RPMI8226 (cell line): Measurements from ENCODE around the gene SRC.

ENCODE experiments used
- DNase-seq: peaks from one replicate; pipeline ENCODE4 v3.0.0-alpha.2; 2015

The SRC gene

DNA sequence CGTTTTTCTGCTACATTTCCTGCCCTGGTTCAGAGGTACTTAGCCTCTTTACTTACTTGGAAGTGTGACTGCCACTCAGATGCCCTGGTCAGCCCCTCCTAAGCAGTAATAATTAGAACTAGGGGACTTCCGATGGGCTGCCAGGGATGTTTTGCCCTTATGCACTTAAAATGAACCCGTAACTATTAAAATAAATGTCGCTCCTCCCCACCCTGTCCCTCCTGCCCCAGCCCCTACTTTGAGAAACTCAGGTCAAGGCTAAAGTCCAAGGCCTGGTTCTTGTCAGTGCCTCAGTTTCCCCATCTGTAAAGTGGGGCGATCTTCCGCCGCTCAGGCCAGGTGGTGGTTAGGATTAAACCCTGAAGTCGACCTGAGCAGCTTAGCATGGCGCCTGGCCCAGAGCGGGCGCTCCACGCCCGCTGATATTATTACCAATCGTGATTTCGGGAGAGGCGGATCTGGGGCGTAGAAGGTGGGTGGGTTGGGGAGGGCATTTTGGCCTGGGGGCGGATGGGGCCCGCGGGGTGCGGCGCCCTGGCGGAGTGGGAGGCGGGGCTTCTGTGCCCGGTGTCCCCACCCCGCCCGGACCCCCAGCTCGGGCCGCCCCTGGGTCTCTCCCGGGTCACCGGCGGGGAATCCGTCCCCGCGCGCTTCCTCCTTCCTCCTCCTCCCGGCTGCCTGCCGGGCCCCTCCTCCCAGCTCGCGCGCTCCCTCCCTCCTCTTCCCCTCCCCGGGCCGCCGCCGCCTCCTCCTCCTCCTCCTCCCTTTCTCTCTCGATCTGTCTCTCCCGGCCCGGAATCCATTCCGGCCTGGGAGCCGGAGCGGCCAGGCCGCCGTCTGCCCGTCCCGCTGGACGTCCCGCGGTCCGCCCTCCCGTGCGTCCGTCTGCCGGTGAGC is at the start of gene SRC:
TSS of gene SRC (plus strand) at position 802 of the 897 bp plus-strand sequence. CDS start 38,014 bp downstream, outside the sequence.
- peak; percentile 47 for DNase-seq

DNA sequence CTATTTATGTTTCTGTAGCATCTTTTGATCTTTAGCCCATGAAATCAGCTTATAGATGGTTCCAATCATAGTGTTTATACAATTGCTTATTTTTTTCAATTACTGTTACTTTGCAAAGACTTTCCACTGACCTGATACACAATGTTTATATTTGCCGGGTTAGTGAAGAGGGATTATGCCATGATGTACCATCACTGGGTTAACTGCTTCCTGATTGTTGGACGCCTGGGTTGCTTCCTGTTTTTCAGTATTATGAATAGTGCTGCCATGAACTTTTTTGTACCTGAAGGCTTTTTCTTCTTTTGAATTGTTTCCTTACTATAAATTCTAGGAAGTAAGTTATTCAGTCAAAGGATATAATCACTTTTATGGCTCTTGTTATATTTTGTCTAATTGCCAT is 49.6 kb upstream of the SRC start:
- DNase-seq, result no peak

- DNase-seq, result no peak
Observed at GRCh38 chr20:37297066-37297736, 48.7 kb upstream of the SRC start.

DNA sequence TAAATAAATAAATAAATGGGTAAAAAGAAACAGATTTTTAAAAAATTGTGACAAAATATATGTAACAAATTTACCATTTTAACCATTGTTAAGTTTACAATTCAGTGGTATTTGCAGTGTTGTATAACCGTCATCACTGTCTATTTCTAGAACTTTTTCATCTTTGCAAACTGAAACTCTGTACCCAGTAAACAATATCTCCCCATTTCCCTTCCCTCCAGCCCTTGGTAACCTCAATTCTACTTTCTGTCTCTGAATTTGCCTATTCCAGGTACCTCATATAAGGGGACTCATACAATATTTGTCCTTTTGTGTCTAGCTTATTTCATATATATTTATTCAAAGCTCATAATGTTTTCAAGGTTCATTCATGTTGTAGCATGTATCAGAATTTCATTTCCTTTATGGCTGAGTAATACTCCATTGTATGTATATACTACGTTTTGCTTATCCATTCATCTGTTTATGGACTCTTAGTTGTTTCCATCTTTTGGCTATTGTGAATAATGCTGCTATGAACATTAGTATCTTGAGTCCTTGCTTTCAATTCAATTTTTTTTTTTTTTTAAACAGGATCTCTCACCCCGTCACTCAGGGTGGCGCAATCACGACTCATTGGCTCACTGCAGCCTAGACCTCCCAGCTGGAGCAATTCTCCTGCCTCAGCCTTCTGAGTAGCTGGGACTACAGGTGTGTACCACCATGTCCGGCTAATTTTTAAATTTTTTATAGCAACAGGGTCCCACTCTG is 47.6 kb upstream of the SRC start:
- DNase-seq, result no peak

- no peak for DNase-seq
Observed at GRCh38 chr20:37299718-37300528, 46.0 kb upstream of the SRC start.

DNA sequence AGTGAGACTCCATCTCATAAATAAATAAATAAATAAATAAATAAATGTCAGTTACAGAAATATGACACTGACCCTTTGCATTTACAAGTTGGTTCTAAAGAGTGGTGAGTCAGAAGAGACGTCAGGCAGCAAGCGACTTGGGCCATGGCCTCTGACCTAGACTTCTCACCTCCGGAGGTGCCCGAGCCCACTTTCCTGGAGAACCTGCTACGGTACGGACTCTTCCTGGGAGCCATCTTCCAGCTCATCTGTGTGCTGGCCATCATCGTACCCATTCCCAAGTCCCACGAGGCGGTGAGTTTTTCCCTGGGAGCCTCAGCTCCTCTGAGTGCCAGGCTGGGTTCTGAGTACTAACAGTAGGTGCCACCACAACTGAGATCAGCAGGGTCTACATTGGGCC is 44.8 kb upstream of the SRC start:
- no peak for DNase-seq

DNA sequence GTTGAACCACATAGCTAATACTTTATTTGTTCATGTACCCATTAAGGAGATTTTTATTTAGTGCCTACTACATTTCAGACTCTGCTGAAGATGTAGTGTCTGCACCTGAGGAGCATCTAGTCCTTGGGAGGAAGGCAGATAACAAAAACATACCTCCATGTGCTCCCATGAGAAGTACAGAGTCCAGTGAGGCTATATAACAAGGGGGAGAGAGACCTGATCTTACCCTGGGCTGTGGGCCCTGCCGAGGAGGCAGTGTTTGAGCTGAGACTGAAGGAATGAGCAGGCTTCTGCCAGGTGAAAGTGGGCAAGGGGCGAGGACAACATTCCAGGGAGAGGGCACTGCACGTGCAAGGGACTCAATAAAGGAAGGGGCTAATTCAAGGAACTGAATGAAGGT is 44.4 kb upstream of the SRC start:
- no peak for DNase-seq

GRCh38 chr20:37302981-37303380 is 43.0 kb upstream of the SRC start:
- no peak for DNase-seq

- DNase-seq, result no peak
Observed at GRCh38 chr20:37303637-37304036, 42.3 kb upstream of the SRC start.

DNA sequence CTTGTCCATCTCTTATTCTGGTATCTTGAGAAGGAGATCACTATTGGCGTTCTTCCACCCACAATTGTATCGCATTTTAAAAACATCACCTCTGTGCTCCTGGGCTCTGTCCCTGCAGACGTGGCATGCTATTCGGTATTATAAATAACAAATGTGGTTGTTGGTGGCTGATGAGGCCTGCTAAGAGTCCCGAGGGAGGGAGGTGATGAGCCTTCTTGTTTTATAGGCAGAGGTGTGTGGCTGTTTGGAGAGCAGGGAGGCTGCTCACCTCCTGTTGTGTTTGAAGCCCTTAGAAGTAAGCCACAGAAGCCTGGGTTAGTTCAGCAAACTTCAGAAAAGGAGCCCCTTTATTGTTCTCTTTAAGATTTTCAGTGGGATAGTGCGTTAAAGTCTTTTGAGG is 40.9 kb upstream of the SRC start:
- no peak for DNase-seq

DNA sequence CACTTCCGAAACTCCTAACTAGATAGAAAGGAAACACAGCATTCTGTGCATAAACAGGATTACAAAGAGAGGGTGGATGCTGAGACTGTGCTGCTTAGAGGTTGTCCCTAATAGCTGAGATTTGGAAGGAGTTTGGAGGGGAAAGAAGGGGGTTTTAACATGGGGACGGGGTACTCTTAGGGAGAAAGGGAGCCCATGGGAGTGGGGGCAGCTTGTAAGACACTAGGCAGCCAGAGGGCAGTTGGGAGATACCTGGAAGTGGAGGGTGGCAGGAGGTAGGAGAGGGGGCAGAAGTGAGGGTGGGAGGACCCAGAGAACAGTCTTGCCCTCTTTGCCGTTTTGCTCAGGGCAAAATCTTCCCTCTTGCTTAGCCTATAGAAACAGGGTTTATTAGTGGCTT is 40.1 kb upstream of the SRC start:
- no peak for DNase-seq

DNA sequence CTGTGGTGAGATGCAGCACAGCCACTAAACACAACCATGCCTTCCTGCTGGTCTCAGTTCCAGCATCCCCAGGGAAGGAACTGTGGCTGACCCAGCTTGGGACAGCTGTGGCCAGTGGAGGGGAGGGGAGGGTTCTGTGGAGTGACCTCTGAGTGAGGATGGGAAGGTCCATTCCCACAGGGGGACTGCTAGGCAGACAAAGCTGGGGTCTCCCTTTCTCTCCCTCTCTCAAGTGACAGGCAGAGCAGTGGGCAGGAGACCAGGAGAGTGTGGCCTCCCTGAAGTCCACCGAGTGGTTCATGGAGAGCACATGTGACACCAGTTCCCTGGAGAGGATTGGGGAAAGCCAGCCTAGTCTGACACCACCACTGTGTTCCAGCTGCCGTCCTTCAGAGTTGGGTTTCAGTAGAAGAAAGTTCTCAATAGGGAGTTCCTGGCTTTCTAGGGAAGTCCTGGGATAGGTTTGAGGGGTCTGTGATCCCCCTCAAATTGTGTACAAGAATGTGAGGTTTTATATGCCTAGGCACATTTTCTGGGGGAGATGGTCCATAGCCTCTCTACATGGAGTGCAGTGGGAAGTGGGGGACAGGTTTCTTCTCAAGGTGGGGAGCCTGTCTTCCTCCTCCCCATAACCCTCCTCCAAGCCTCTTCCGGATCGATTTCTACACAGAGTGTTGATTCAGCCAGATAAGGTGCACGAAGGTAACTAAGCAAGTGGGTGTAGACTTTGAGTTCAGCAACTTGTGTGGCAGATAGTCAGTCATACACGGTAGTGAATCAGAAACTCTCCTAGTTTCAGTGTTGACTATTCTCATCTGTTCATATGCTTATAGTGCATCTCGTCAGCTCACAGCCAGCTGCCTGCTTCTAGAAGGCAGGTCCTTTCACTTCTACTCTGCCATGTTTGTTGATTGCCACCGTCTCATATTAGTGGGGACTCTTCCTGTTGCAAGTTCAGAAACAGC is 37.6 kb upstream of the SRC start:
- no peak for DNase-seq

DNA sequence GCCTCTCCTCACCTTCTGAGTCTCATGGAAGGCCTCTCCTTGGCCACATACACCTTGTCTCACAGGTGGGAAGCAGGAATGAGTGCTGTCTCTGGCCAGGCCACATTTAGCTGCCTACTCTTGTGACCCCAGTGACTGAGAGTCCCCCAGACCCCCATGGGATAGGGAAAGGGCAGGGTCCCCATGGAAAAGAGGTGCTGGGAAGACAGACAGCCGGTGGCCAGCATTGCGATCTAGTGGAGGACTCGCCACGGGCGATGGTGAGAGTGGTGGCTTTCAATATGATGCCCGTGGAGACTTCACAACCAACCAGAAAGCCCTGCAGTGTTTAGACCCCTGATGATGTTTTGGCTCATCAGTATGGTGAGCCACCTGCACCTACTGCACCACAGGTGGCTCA is 36.6 kb upstream of the SRC start:
- DNase-seq, result no peak

- DNase-seq, result no peak
Observed at GRCh38 chr20:37309936-37310590, 35.9 kb upstream of the SRC start.

DNA sequence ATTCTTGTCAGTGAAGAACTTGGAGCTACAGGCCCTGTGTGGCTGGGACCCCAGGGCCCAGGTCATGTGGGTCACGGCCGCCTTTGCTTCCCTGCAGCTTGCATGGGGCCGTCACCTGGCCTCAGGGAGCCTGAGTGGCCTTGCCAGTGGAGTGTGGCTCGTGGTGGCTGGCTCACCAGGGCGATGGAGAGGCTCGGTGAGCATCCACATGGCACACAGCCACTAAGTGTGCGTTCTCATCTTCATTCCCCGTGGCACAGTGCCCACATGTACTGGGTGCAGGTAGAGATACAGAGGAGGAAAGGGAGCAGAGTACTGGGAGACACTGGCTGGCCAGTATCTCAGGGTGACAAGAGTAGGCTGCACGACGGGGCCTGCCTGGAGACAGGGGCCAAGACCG is 35.0 kb upstream of the SRC start:
- DNase-seq, result no peak

- DNase-seq, result no peak
Observed at GRCh38 chr20:37311710-37312355, 34.1 kb upstream of the SRC start.

DNA sequence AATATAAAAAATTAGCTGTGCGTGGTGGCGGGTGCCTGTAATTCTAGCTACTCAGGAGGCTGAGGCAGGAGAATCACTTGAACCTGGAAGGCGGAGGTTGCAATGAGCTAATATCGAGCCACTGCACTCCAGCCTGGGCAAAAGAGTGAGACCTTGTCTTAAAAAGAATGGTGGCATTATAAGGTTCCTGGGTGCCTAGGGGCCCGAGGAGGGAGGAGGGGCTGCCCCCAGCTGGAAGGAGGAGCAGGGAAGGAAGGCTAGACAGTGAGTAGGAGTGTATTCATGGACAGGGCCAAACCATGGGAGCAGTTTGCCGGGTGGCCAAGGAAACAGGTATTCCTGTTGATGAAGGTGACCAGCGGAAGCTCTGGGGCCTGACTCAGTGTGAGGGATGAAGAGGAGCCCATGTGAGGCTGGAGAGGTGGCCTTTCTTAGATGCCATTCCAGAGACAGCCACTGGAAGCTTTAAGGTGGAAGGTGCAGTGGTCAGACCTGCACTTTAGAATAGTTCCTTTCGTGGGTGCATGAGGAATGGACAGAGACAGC is 32.3 kb upstream of the SRC start:
- DNase-seq, result no peak

DNA sequence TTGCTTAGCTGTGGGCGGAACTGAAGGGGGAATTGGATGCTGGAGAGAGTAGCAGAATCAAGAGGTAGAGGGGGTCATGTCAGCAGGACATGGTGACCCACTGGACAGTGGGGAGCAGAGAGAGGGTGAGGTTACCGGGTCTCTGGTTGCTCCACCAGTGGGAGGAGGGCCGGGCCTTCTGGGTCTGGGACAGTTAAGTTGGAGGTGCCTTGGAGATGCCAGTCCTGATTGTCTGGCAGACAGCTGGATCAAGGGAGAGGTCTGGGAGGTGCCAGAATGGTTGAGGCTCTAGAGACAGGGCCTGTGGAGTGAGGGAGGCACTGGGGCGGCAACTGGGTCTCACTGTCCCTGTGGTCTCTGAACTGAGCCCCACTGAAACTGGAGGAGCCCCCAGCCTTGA is 31.8 kb upstream of the SRC start:
- DNase-seq, result no peak

GRCh38 chr20:37314617-37315016 is 31.3 kb upstream of the SRC start:
- DNase-seq, result no peak

DNA sequence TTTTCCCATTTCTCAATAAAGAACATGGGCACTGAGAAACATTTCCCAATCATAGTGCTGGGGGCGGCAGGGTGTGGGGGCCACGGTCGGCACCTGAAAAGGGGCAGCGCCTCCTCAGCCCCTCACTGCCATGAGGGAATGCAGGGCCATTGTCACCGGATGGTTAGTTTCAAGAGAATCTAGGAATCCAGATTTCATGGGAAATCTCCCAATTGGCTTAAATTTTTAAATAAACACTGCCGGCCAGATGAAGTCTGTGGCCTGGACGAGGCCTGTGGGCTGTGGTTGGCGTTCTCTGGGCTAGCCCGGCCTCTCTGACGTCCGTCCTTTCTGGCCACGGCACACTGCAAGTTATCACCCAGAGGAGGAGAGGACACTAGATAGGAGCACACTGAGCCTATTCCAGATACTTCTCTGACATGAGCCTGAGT is 30.9 kb upstream of the SRC start:
- no peak for DNase-seq
